ENCODE results near the gene KLHL25. TPM values are rescaled to one million over a fixed set of nuclear protein-coding genes. Genes with fewer than 3 reads are reported as not detected.

KLHL25 gene
- total and polyA plus RNA-seq, 2 of the 8 experiments (the other 6 are each of a cell fraction or from before 2014, with no cell fraction given), result 16.5 to 22.0 TPM

GRCh38 chr15:85751291-85752123, 43.2 kb downstream of the KLHL25 start (continued):
- no peak for TF ChIP-seq SIX5 (IDR thresholded peaks at IDR 0.05; ENCODE audit: low read depth, low read length)
- 0 out of 2 replicates have a peak, but pooled peaks have one; percentile 12 for TF ChIP-seq TAF1 (IDR thresholded peaks at IDR 0.05; ENCODE audit: low read depth, low read length)
- no peak for TF ChIP-seq EP300 (IDR thresholded peaks at IDR 0.05; ENCODE audit: borderline replicate concordance in 1 of 2, low read depth in 2 of 2, low read length in 2 of 2)
- no peak for TF ChIP-seq HDAC6 (IDR thresholded peaks at IDR 0.05; ENCODE audit: low read depth, low read length)
- TF ChIP-seq SP1 (IDR thresholded peaks at IDR 0.05; ENCODE audit: low read depth, low read length), result no peak
- TF ChIP-seq KDM4A (IDR thresholded peaks at IDR 0.05; ENCODE audit: low read depth, low read length, severe bottlenecking), result peak; percentile 19
- peak; percentile 88 for TF ChIP-seq EGR1 (IDR thresholded peaks at IDR 0.05; ENCODE audit: borderline replicate concordance, low read depth, low read length)
- no peak for TF ChIP-seq CHD7 (IDR thresholded peaks at IDR 0.05; ENCODE audit: insufficient replicate concordance, low read length)
- TF ChIP-seq JUN (IDR thresholded peaks at IDR 0.05; ENCODE audit: low read depth, low read length), result no peak
- TF ChIP-seq SIRT6 (IDR thresholded peaks at IDR 0.05; ENCODE audit: low read length), result no peak
